ENCODE data around the gene CAPZA1. TPM values are rescaled to one million over a fixed set of nuclear protein-coding genes. Genes with fewer than 3 reads are reported as not detected.

Gene CAPZA1
- total and polyA plus RNA-seq, 10 of the 15 experiments (the other 5 are each of a cell fraction or from before 2014, with no cell fraction given): 187 to 886 (median 278) TPM

DNA sequence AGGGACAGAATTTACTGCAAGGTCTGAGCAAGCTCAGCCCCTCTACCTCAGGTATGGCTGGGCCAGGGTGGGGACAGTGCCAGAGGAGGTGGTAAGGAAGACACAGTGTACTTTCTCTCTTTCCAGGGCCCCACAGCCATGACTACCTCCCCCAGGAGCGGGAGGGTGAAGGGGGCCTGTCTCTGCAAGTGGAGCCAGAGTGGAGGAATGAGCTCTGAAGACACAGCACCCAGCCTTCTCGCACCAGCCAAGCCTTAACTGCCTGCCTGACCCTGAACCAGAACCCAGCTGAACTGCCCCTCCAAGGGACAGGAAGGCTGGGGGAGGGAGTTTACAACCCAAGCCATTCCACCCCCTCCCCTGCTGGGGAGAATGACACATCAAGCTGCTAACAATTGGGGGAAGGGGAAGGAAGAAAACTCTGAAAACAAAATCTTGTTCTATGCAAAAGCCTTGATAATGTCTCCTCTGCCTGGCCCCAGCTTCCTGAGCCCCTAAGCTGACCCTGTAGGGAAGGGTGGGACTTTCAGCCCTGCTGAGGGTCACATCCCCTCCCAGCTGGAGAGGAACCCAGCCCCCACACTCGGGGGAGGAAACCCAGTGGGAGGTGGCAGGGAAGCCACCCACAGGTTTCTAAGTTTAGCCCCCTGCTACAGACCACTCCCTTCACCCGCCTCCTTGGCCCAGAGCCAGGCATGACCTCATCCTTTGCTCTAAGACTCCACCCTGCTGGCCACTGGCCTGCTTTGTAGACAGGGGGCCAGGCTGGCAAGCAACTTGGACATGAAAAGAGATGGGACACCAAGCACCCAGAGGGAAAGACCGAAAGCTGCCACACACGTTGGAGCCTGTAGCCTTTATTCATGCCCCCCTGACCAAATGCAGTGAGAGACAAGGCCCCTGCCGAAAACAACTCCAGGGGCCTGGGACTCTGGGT lies 80.9 kb downstream of the CAPZA1 start (continued):
- peak; percentile 51; the same call in 1 of the 2 replicates for TF ChIP-seq CREB1 (IDR thresholded peaks at IDR 0.05; ENCODE audit: low read depth)
- TF ChIP-seq, protein P1, sequence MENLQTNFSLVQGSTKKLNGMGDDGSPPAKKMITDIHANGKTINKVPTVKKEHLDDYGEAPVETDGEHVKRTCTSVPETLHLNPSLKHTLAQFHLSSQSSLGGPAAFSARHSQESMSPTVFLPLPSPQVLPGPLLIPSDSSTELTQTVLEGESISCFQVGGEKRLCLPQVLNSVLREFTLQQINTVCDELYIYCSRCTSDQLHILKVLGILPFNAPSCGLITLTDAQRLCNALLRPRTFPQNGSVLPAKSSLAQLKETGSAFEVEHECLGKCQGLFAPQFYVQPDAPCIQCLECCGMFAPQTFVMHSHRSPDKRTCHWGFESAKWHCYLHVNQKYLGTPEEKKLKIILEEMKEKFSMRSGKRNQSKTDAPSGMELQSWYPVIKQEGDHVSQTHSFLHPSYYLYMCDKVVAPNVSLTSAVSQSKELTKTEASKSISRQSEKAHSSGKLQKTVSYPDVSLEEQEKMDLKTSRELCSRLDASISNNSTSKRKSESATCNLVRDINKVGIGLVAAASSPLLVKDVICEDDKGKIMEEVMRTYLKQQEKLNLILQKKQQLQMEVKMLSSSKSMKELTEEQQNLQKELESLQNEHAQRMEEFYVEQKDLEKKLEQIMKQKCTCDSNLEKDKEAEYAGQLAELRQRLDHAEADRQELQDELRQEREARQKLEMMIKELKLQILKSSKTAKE (IDR thresholded peaks at IDR 0.05; ENCODE audit: low read depth, poor library complexity, severe bottlenecking): peak; percentile 67
- no peak for TF ChIP-seq ESRRA (IDR thresholded peaks at IDR 0.05; ENCODE audit: low read length)
- no peak for TF ChIP-seq SREBF1 (IDR thresholded peaks at IDR 0.05; ENCODE audit: low read length)
- no peak; the same call in 1 of the 2 replicates for TF ChIP-seq CBX5 (IDR thresholded peaks at IDR 0.05; ENCODE audit: low read depth)
- no peak for TF ChIP-seq RFX5 (IDR thresholded peaks at IDR 0.05; ENCODE audit: low read depth, low read length)
- no peak for TF ChIP-seq ZNF274 (IDR thresholded peaks at IDR 0.05; ENCODE audit: insufficient read depth, insufficient read length)
- no peak for TF ChIP-seq ZNF217 (IDR thresholded peaks at IDR 0.05)
- TF ChIP-seq, protein P2, sequence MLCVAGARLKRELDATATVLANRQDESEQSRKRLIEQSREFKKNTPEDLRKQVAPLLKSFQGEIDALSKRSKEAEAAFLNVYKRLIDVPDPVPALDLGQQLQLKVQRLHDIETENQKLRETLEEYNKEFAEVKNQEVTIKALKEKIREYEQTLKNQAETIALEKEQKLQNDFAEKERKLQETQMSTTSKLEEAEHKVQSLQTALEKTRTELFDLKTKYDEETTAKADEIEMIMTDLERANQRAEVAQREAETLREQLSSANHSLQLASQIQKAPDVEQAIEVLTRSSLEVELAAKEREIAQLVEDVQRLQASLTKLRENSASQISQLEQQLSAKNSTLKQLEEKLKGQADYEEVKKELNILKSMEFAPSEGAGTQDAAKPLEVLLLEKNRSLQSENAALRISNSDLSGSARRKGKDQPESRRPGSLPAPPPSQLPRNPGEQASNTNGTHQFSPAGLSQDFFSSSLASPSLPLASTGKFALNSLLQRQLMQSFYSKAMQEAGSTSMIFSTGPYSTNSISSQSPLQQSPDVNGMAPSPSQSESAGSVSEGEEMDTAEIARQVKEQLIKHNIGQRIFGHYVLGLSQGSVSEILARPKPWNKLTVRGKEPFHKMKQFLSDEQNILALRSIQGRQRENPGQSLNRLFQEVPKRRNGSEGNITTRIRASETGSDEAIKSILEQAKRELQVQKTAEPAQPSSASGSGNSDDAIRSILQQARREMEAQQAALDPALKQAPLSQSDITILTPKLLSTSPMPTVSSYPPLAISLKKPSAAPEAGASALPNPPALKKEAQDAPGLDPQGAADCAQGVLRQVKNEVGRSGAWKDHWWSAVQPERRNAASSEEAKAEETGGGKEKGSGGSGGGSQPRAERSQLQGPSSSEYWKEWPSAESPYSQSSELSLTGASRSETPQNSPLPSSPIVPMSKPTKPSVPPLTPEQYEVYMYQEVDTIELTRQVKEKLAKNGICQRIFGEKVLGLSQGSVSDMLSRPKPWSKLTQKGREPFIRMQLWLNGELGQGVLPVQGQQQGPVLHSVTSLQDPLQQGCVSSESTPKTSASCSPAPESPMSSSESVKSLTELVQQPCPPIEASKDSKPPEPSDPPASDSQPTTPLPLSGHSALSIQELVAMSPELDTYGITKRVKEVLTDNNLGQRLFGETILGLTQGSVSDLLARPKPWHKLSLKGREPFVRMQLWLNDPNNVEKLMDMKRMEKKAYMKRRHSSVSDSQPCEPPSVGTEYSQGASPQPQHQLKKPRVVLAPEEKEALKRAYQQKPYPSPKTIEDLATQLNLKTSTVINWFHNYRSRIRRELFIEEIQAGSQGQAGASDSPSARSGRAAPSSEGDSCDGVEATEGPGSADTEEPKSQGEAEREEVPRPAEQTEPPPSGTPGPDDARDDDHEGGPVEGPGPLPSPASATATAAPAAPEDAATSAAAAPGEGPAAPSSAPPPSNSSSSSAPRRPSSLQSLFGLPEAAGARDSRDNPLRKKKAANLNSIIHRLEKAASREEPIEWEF (IDR thresholded peaks at IDR 0.05; ENCODE audit: insufficient replicate concordance, low read depth, low read length): no peak
- no peak for TF ChIP-seq HDAC2 (IDR thresholded peaks at IDR 0.05)
- no peak for TF ChIP-seq ZSCAN29 (IDR thresholded peaks at IDR 0.05)
- peak; percentile 88 for TF ChIP-seq MEF2B (IDR thresholded peaks at IDR 0.05; ENCODE audit: partially characterized antibody, poor library complexity, severe bottlenecking)
- TF ChIP-seq SIX5 (IDR thresholded peaks at IDR 0.05; ENCODE audit: low read depth, low read length, severe bottlenecking): no peak
- no peak for TF ChIP-seq ZNF24 (IDR thresholded peaks at IDR 0.05)
- no peak for TF ChIP-seq SMARCA5 (IDR thresholded peaks at IDR 0.05)
- 0 out of 2 replicates have a peak, but pooled peaks have one; percentile 58 for TF ChIP-seq CHD2 (IDR thresholded peaks at IDR 0.05; ENCODE audit: borderline replicate concordance, low read depth, low read length)
- no peak for TF ChIP-seq BRCA1 (IDR thresholded peaks at IDR 0.05; ENCODE audit: low read depth, low read length)
- TF ChIP-seq, protein P3, sequence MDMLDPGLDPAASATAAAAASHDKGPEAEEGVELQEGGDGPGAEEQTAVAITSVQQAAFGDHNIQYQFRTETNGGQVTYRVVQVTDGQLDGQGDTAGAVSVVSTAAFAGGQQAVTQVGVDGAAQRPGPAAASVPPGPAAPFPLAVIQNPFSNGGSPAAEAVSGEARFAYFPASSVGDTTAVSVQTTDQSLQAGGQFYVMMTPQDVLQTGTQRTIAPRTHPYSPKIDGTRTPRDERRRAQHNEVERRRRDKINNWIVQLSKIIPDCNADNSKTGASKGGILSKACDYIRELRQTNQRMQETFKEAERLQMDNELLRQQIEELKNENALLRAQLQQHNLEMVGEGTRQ (IDR thresholded peaks at IDR 0.05; ENCODE audit: borderline replicate concordance, low read depth, low read length): no peak
- no peak for TF ChIP-seq MTA3 (IDR thresholded peaks at IDR 0.05; ENCODE audit: borderline replicate concordance, low read length)
- TF ChIP-seq KAT2A (conservative IDR thresholded peaks at IDR 0.05; ENCODE audit: control insufficient read depth, low read depth, low read length): no peak
- peak; percentile 76 for TF ChIP-seq RUNX3 (IDR thresholded peaks at IDR 0.05; ENCODE audit: low read length)
